Measurements from ENCODE around the gene TMPRSS11A.

- TF ChIP-seq EZH2 (IDR thresholded peaks at IDR 0.05) = no peak
- TF ChIP-seq, protein P1, sequence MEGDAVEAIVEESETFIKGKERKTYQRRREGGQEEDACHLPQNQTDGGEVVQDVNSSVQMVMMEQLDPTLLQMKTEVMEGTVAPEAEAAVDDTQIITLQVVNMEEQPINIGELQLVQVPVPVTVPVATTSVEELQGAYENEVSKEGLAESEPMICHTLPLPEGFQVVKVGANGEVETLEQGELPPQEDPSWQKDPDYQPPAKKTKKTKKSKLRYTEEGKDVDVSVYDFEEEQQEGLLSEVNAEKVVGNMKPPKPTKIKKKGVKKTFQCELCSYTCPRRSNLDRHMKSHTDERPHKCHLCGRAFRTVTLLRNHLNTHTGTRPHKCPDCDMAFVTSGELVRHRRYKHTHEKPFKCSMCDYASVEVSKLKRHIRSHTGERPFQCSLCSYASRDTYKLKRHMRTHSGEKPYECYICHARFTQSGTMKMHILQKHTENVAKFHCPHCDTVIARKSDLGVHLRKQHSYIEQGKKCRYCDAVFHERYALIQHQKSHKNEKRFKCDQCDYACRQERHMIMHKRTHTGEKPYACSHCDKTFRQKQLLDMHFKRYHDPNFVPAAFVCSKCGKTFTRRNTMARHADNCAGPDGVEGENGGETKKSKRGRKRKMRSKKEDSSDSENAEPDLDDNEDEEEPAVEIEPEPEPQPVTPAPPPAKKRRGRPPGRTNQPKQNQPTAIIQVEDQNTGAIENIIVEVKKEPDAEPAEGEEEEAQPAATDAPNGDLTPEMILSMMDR (IDR thresholded peaks at IDR 0.05) = no peak
- no peak for TF ChIP-seq EZH2phosphoT487 (IDR thresholded peaks at IDR 0.05)
Observed at GRCh38 chr4:67927251-67927650, 36.0 kb downstream of the TMPRSS11A start.

Measured in neural progenitor cell (in vitro differentiated cells).